HCT116 (cell line): ENCODE data around the gene ADCK1. TPM values are rescaled to one million over a fixed set of nuclear protein-coding genes. Genes with fewer than 3 reads are reported as not detected.

Experiments used
- ATAC-seq: fragments of 200-7000 bp; cut with Tn5 transposase; 2 replicates; pipeline ENCODE4 v1.9.1; 2020; ENCODE audit warnings: mild to moderate bottlenecking, moderate library complexity
- BruUV-seq: library from RNA; stranded (reverse); fragments of 400-500 nt; replicated peaks from 2 replicates; lab custom pipeline; 2021; lab: Mats Ljungman, UMichigan
- CTCF ChIA-PET: fragments of 300-600 bp; sonication (Branson Sonifier 250); formaldehyde crosslinking; loops from one replicate; lab custom pipeline; 2021; ENCODE audit warnings: antibody characterized with exemption; lab: Charles Lee
- POLR2A ChIA-PET: fragments of 300-600, 350-600 bp; sonication (Branson Sonifier 250); formaldehyde crosslinking; loops from one replicate; lab custom pipeline; 2021; ENCODE audit warnings: antibody characterized with exemption; lab: Charles Lee
- RAD21 ChIA-PET, 2 experiments: fragments of 300-600 bp; sonication (Branson Sonifier 250); formaldehyde crosslinking; loops; one replicate each; lab custom pipeline; 2023; ENCODE audit warnings: low total read pairs in 2 of 2; ENCODE audit not compliant: uncharacterized antibody in 2 of 2, unreplicated experiment in 2 of 2, low non-redundant PET in 1 of 2; lab: Charles Lee
- DNase-seq: peaks from one replicate; pipeline ENCODE4 v3.0.0-alpha.2; 2010; ENCODE audit warnings: low read depth, low spot score
- H2AFZ ChIP-seq: fragments of 200-600 bp; shearing (Covaris generic), sonication (generic); 2 replicates; pipeline ENCODE4 v1.6.1; 2017; ENCODE audit warnings: low read depth, mixed run types, mixed read lengths, antibody characterized with exemption, low read length; ENCODE audit not compliant: poor library complexity, severe bottlenecking
- H3K27ac ChIP-seq: 2 replicates; pipeline ENCODE4 v1.5.1; 2012; ENCODE audit warnings: low read depth, low read length
- H3K27me3 ChIP-seq: fragments of 200-600 bp; sonication (generic); 2 replicates; pipeline ENCODE4 v1.6.1; 2016; ENCODE audit warnings: mixed run types, low read length, mixed read lengths; ENCODE audit not compliant: insufficient read depth
- H3K36me3 ChIP-seq, 2 experiments: fragments of 200-500 bp in 1 of 2; fragments of 200-600 bp in 1 of 2; sonication (Bioruptor generic) in 1 of 2; sonication (generic) in 1 of 2; 2 replicates each; pipeline versions ENCODE4 v1.5.1 to v1.6.1; 2014 to 2016; ENCODE audit warnings: low read length in 2 of 2, inconsistent platforms in 1 of 2, mixed read lengths in 1 of 2, mixed run types in 1 of 2; ENCODE audit not compliant: insufficient read depth in 2 of 2, control insufficient read depth in 1 of 2
- H3K4me1 ChIP-seq, 2 experiments: fragments of 200-600 bp in 1 of 2; sonication (generic) in 1 of 2; 2 replicates each; pipeline versions ENCODE4 v1.5.1 to v1.6.1; 2012 to 2017; ENCODE audit warnings: low read length in 2 of 2, inconsistent platforms in 1 of 2, mild to moderate bottlenecking in 1 of 2, mixed read lengths in 1 of 2, mixed run types in 1 of 2, moderate library complexity in 1 of 2; ENCODE audit not compliant: insufficient read depth in 2 of 2, control insufficient read depth in 1 of 2
- H3K4me2 ChIP-seq: fragments of 200-600 bp; sonication (generic); 2 replicates; pipeline ENCODE4 v1.6.1; 2017; ENCODE audit warnings: mixed run types, low read length, mixed read lengths
- H3K4me3 ChIP-seq, 2 experiments: fragments of 200-600 bp in 1 of 2; sonication (generic) in 1 of 2; replicated peaks in 1 of 2; 2 replicates each; pipeline ENCODE4 v1.5.1; 2011 to 2016; ENCODE audit warnings: low read length in 2 of 2, control low read depth in 1 of 2, low read depth in 1 of 2, mild to moderate bottlenecking in 1 of 2, mixed read lengths in 1 of 2, mixed run types in 1 of 2
- H3K79me2 ChIP-seq: fragments of 200-600 bp; sonication (generic); 2 replicates; pipeline ENCODE4 v1.6.1; 2017; ENCODE audit warnings: mild to moderate bottlenecking, mixed run types, low read length, moderate library complexity, mixed read lengths; ENCODE audit not compliant: insufficient read depth
- H3K9ac ChIP-seq: fragments of 200-600 bp; sonication (generic); 2 replicates; pipeline ENCODE4 v1.6.1; 2016; ENCODE audit warnings: low read length, mixed read lengths
- H3K9me2 ChIP-seq: fragments of 200-600 bp; sonication (generic), shearing (Covaris generic); 2 replicates; pipeline ENCODE4 v1.6.1; 2017; ENCODE audit warnings: mixed run types, mild to moderate bottlenecking, moderate library complexity; ENCODE audit not compliant: insufficient read depth
- H3K9me3 ChIP-seq, 2 experiments: fragments of 200-500 bp in 1 of 2; fragments of 200-600 bp in 1 of 2; sonication (Bioruptor generic) in 1 of 2; sonication (generic) in 1 of 2; 2 replicates each; pipeline ENCODE4 v1.6.1; 2014 to 2017; ENCODE audit warnings: low read length in 2 of 2, mixed read lengths in 2 of 2, inconsistent platforms in 1 of 2, low read depth in 1 of 2, mild to moderate bottlenecking in 1 of 2, mixed run types in 1 of 2, moderate library complexity in 1 of 2; ENCODE audit not compliant: control insufficient read depth in 1 of 2, insufficient read depth in 1 of 2
- H4K20me1 ChIP-seq: fragments of 200-600 bp; sonication (generic), shearing (Covaris generic); 2 replicates; pipeline ENCODE4 v1.6.1; 2017; ENCODE audit warnings: mixed run types, mild to moderate bottlenecking, moderate library complexity; ENCODE audit not compliant: insufficient read depth
- ATF3 ChIP-seq: IDR thresholded peaks from 2 replicates; pipeline ENCODE4 v1.6.1; 2012
- CBX3 ChIP-seq: IDR thresholded peaks from 2 replicates; pipeline ENCODE4 v1.6.1; 2012; ENCODE audit warnings: low read depth
- CEBPB ChIP-seq: IDR thresholded peaks from 2 replicates; pipeline ENCODE4 v1.6.1; 2012; ENCODE audit warnings: low read depth
- CTCF ChIP-seq, 3 experiments: fragments of 200-600 bp in 1 of 3; sonication (generic) in 1 of 3; IDR thresholded peaks in 2 of 3; conservative IDR thresholded peaks in 1 of 3; 2 replicates each; pipeline ENCODE4 v1.5.1; 2012 to 2017; ENCODE audit warnings: low read depth in 2 of 3, low read length in 2 of 3, antibody characterized with exemption in 1 of 3, borderline replicate concordance in 1 of 3, control low read depth in 1 of 3, mild to moderate bottlenecking in 1 of 3, mixed read lengths in 1 of 3, mixed run types in 1 of 3, moderate library complexity in 1 of 3; ENCODE audit not compliant: insufficient read depth in 1 of 3
- EGR1 ChIP-seq: IDR thresholded peaks from 2 replicates; pipeline ENCODE4 v1.6.1; 2012; ENCODE audit warnings: low read depth
- ELF1 ChIP-seq: IDR thresholded peaks from 2 replicates; pipeline ENCODE4 v1.6.1; 2012; ENCODE audit warnings: low read depth, borderline replicate concordance
- EZH2 ChIP-seq: fragments of 200-600 bp; sonication (generic); IDR thresholded peaks from 2 replicates; pipeline ENCODE4 v1.6.1; 2017; ENCODE audit warnings: antibody characterized with exemption, mixed run types
- EZH2phosphoT487 ChIP-seq: fragments of 200-600 bp; IDR thresholded peaks from 2 replicates; pipeline ENCODE4 v1.6.1; 2018; ENCODE audit warnings: antibody characterized with exemption, borderline replicate concordance
- FOSL1 ChIP-seq: IDR thresholded peaks from 2 replicates; pipeline ENCODE4 v1.6.1; 2012; ENCODE audit warnings: low read depth
- JUND ChIP-seq: IDR thresholded peaks from 2 replicates; pipeline ENCODE4 v1.6.1; 2012
- MAX ChIP-seq: IDR thresholded peaks from 2 replicates; pipeline ENCODE4 v1.6.1; 2012
- RAD21 ChIP-seq: IDR thresholded peaks from 2 replicates; pipeline ENCODE4 v1.6.1; 2012; ENCODE audit warnings: low read depth, mild to moderate bottlenecking
- SP1 ChIP-seq: IDR thresholded peaks from 2 replicates; pipeline ENCODE4 v1.6.1; 2012; ENCODE audit warnings: low read depth
- SRF ChIP-seq: IDR thresholded peaks from 2 replicates; pipeline ENCODE4 v1.6.1; 2012; ENCODE audit warnings: low read depth
- YY1 ChIP-seq: IDR thresholded peaks from 2 replicates; pipeline ENCODE4 v1.6.1; 2011; ENCODE audit warnings: low read length, low read depth, moderate library complexity, mild to moderate bottlenecking; ENCODE audit not compliant: insufficient replicate concordance; ENCODE audit errors: extremely low read depth
- ZBTB33 ChIP-seq: IDR thresholded peaks from 2 replicates; pipeline ENCODE4 v1.6.1; 2011; ENCODE audit warnings: mild to moderate bottlenecking, low read length, moderate library complexity; ENCODE audit not compliant: insufficient replicate concordance; ENCODE audit errors: extremely low read depth
- ZFX ChIP-seq: fragments of 450-650 bp; IDR thresholded peaks from 2 replicates; pipeline ENCODE4 v1.6.1; 2017
- ZNF274 ChIP-seq: fragments of 200-500 bp; sonication (Bioruptor generic); IDR thresholded peaks from 2 replicates; pipeline ENCODE4 v1.6.1; 2014; ENCODE audit warnings: mild to moderate bottlenecking, low read depth, low read length, inconsistent platforms
- intact Hi-C: fragments of 100-400 bp; cut with micrococcal nuclease; formaldehyde crosslinking; loops from 2 replicates; pipeline ENCODE4 v1.10.0; 2022
- total RNA-seq: library from RNA; stranded (reverse); gene quantifications from one replicate; pipeline ENCODE4 v1.2.1, GENCODE V29; 2021; ENCODE audit not compliant: unreplicated experiment

ADCK1 gene
- total RNA-seq, 1 experiment from 2014 or later = 6.0 TPM

- H3K27me3 ChIP-seq = no peaks in the 10 kb centered on the region
- DNase-seq (no peak), ATAC-seq (no peak)
- no peaks in the 10 kb centered on the region; a peak in 1 of 4 replicates for H3K9me3 ChIP-seq
- H4K20me1 ChIP-seq = no peaks in the 10 kb centered on the region
- TF ChIP-seq FOSL1 (no peak), RAD21 (no peak), ELF1 (no peak), EZH2phosphoT487 (no peak), SRF (no peak), MAX (no peak), ZFX (no peak), CBX3 (no peak), EGR1 (no peak), CEBPB (no peak), EZH2 (no peak), ATF3 (no peak)
- H3K27ac ChIP-seq = no peak overlapping the region
- no peak overlapping the region for H2AFZ ChIP-seq
- intact Hi-C loops = no loop called here
- no peak overlapping the region for H3K4me3 ChIP-seq
- no TSS peak for BruUV-seq
- no peak overlapping the region for H3K9ac ChIP-seq
- H3K4me2 ChIP-seq = no peak overlapping the region
- no peaks in the 10 kb centered on the region for H3K4me1 ChIP-seq
- no peaks in the 10 kb centered on the region for H3K36me3 ChIP-seq
- no peaks in the 10 kb centered on the region for H3K9me2 ChIP-seq
- POLR2A ChIA-PET = no interaction called here
- no peaks in the 10 kb centered on the region for H3K79me2 ChIP-seq
- RAD21 ChIA-PET = no interaction called here
- CTCF ChIA-PET = no interaction called here
These were observed 147.5 kb downstream of the ADCK1 start for GRCh38 chr14:77947372-77947771.

- H4K20me1 ChIP-seq = no peaks in the 10 kb centered on the region
- TF ChIP-seq RAD21 (no peak), YY1 (no peak), CTCF (IDR thresholded peaks at IDR 0.05 in 2 of 3, conservative IDR thresholded peaks at IDR 0.05 in 1 of 3; ENCODE audit: borderline replicate concordance in 1 of 3, insufficient read depth in 1 of 3, low read depth in 2 of 3, low read length in 2 of 3) (no peak), SRF (no peak), JUND (no peak), CBX3 (no peak), ZBTB33 (no peak), ZFX (no peak), SP1 (no peak), ZNF274 (no peak)
These were observed 150.6 kb downstream of the ADCK1 start for GRCh38 chr14:77950371-77951063.

More at GRCh38 chr14:77950371-77951063, 150.6 kb downstream of the ADCK1 start:
- Histone ChIP-seq H3K4me2 (no peak overlapping the region), H3K9me3 (no peaks in the 10 kb centered on the region; a peak in 1 of 4 replicates), H3K27ac (no peak overlapping the region), H3K4me1 (no peaks in the 10 kb centered on the region), H3K36me3 (no peaks in the 10 kb centered on the region), H3K9me2 (no peaks in the 10 kb centered on the region), H3K9ac (no peak overlapping the region), H3K27me3 (no peaks in the 10 kb centered on the region), H3K79me2 (no peaks in the 10 kb centered on the region), H2AFZ (no peak overlapping the region), H3K4me3 (no peak overlapping the region)
- no peak for DNase-seq
- no peak for ATAC-seq
- ChIA-PET RAD21 (no interaction called here), CTCF (no interaction called here), POLR2A (no interaction called here)
- intact Hi-C loops = no loop called here
- no TSS peak for BruUV-seq
